ENCODE results near the gene PEMT. TPM values are rescaled to one million over a fixed set of nuclear protein-coding genes. Genes with fewer than 3 reads are reported as not detected.

The PEMT gene
- total RNA-seq, 1 donor from 2014 or later: 14.1 TPM

- intact Hi-C loops (cut with micrococcal nuclease): no loop called here
Measured at GRCh38 chr17:17504341-17505140, 87.0 kb downstream of the PEMT start.

- intact Hi-C loops (cut with micrococcal nuclease): no loop called here
Measured at GRCh38 chr17:17503566-17504130, 87.9 kb downstream of the PEMT start.

GRCh38 chr17:17502741-17503565 is 88.6 kb downstream of the PEMT start:
- intact Hi-C loops (cut with micrococcal nuclease): no loop called here

- intact Hi-C loops (cut with micrococcal nuclease): no loop called here
Measured at GRCh38 chr17:17500999-17501605, 90.4 kb downstream of the PEMT start.

GRCh38 chr17:17499402-17500145 is 91.9 kb downstream of the PEMT start:
- intact Hi-C loops (cut with micrococcal nuclease): loop anchor here (5.0 kb wide), 1 partner anchor 253 kb away; no protein-coding TSS in a partner anchor

GRCh38 chr17:17498606-17499301 is 92.8 kb downstream of the PEMT start:
- intact Hi-C loops (cut with micrococcal nuclease): loop anchor here (5.0 kb wide), 1 partner anchor 254 kb away; no protein-coding TSS in a partner anchor

GRCh38 chr17:17497845-17498520 is 93.5 kb downstream of the PEMT start:
- intact Hi-C loops (cut with micrococcal nuclease): loop anchor here (1.0 to 5.0 kb wide), 4 partner anchors 71 to 535 kb away; no protein-coding TSS in a partner anchor

- intact Hi-C loops (cut with micrococcal nuclease): loop anchor here (1.0 to 5.0 kb wide), 4 partner anchors 72 to 536 kb away; no protein-coding TSS in a partner anchor
Measured at GRCh38 chr17:17497065-17497844, 94.3 kb downstream of the PEMT start.

GRCh38 chr17:17496189-17497064 is 95.1 kb downstream of the PEMT start, which contains the start of gene RASD1:
Gene RASD1 (minus strand): TSS chr17:17496395. CDS start chr17:17496181, 214 bp downstream.
- intact Hi-C loops (cut with micrococcal nuclease): loop anchor here (1.0 to 5.0 kb wide), 8 partner anchors 19 to 537 kb away; partner anchors contain the start of gene PEMT

- intact Hi-C loops (cut with micrococcal nuclease): loop anchor here (1.0 to 5.0 kb wide), 6 partner anchors 18 to 257 kb away; partner anchors contain the start of gene PEMT
Measured at GRCh38 chr17:17495536-17496188, 95.8 kb downstream of the PEMT start.

- intact Hi-C loops (cut with micrococcal nuclease): loop anchor here (5.0 kb wide), 1 partner anchor 257 kb away; no protein-coding TSS in a partner anchor
Measured at GRCh38 chr17:17494870-17495535, 96.5 kb downstream of the PEMT start.

- intact Hi-C loops (cut with micrococcal nuclease): no loop called here
Measured at GRCh38 chr17:17494499-17494869, 97.0 kb downstream of the PEMT start.

GRCh38 chr17:17493986-17494466 is 97.5 kb downstream of the PEMT start:
- intact Hi-C loops (cut with micrococcal nuclease): no loop called here

- intact Hi-C loops (cut with micrococcal nuclease): no loop called here
Measured at GRCh38 chr17:17493249-17493985, 98.1 kb downstream of the PEMT start.

- intact Hi-C loops (cut with micrococcal nuclease): no loop called here
Measured at GRCh38 chr17:17492571-17492970, 98.9 kb downstream of the PEMT start.
